Measurements from ENCODE around the gene ARL13B.
"Not testable (repeated sequence)": the region's sequence is repeated elsewhere in the genome, so short reads cannot be mapped to it uniquely, and the experiment has no call there.

ARL13B gene

GRCh38 chr3:93962798-93963197 lies 17.2 kb upstream of the ARL13B start:
- Histone ChIP-seq H4K8ac (ENCODE audit: low read depth, low read length) (no peak overlapping the region), H3K9ac (ENCODE audit: low read depth, low read length, poor library complexity) (no peak overlapping the region), H3K14ac (ENCODE audit: low read length) (no peak overlapping the region), H2AK5ac (ENCODE audit: low read depth, low read length) (no peak overlapping the region), H3K4ac (ENCODE audit: low read length) (no peak overlapping the region), H3K18ac (ENCODE audit: low read length) (no peak overlapping the region), H3K4me2 (ENCODE audit: insufficient read depth, low read length, poor library complexity, severe bottlenecking) (no peak overlapping the region), H3K9me3 (replicated peaks in 1 of 2; ENCODE audit: control insufficient read depth in 2 of 2, insufficient read depth in 1 of 2, low read depth in 1 of 2, low read length in 2 of 2) (peaks cover 0 to 1% of the 10 kb centered on the region in 2 donors), H3K4me1 (ENCODE audit: control insufficient read depth in 2 of 2, insufficient read depth in 1 of 2, low read depth in 1 of 2, low read length in 2 of 2) (no peaks in the 10 kb centered on the region), H3K36me3 (replicated peaks in 1 of 2; ENCODE audit: control insufficient read depth in 2 of 2, insufficient read depth in 2 of 2, low read length in 2 of 2) (peaks cover 0 to 7% of the 10 kb centered on the region in 2 donors), H4K91ac (ENCODE audit: low read depth, low read length, poor library complexity) (no peak overlapping the region), H3K4me3 (ENCODE audit: low read length in 2 of 2) (no peak overlapping the region), H2BK12ac (ENCODE audit: low read length) (no peak overlapping the region), H2BK5ac (ENCODE audit: low read length) (no peak overlapping the region), H3K23ac (ENCODE audit: low read depth, low read length, poor library complexity) (no peak overlapping the region), H3K79me1 (ENCODE audit: low read depth, low read length) (no peaks in the 10 kb centered on the region), H2AFZ (ENCODE audit: low read length) (no peak overlapping the region), H2BK120ac (ENCODE audit: low read depth, low read length) (no peak overlapping the region), H3K27me3 (ENCODE audit: control insufficient read depth in 3 of 3, insufficient read depth in 3 of 3, low read depth in 1 of 3, low read length in 3 of 3) (no peaks in the 10 kb centered on the region), H3K27ac (replicated peaks; ENCODE audit: low read length) (no peak overlapping the region), H2BK15ac (ENCODE audit: low read length) (no peak overlapping the region)
- no peak for DNase-seq (ENCODE audit: low spot score)
- no CpG with 5 or more reads among the region's 3 CpGs for WGBS, 2 donors (ENCODE audit: extremely low coverage in 2 of 2, insufficient read length in 2 of 2, insufficient replicate concordance in 1 of 2)

GRCh38 chr3:93965106-93965505 lies 14.8 kb upstream of the ARL13B start:
- not testable (repeated sequence) for H2BK120ac ChIP-seq (ENCODE audit: low read depth, low read length); H3K18ac ChIP-seq (ENCODE audit: low read length); H3K4me2 ChIP-seq (ENCODE audit: insufficient read depth, low read length, poor library complexity, severe bottlenecking); H4K8ac ChIP-seq (ENCODE audit: low read depth, low read length); H3K9me3 ChIP-seq (replicated peaks in 1 of 2; ENCODE audit: control insufficient read depth in 2 of 2, insufficient read depth in 1 of 2, low read depth in 1 of 2, low read length in 2 of 2); H3K27me3 ChIP-seq (ENCODE audit: control insufficient read depth in 3 of 3, insufficient read depth in 3 of 3, low read depth in 1 of 3, low read length in 3 of 3); H3K4me1 ChIP-seq (ENCODE audit: control insufficient read depth in 2 of 2, insufficient read depth in 1 of 2, low read depth in 1 of 2, low read length in 2 of 2); H3K27ac ChIP-seq (replicated peaks; ENCODE audit: low read length); H2BK12ac ChIP-seq (ENCODE audit: low read length); H2AFZ ChIP-seq (ENCODE audit: low read length); H4K91ac ChIP-seq (ENCODE audit: low read depth, low read length, poor library complexity); DNase-seq (ENCODE audit: low spot score); H3K79me1 ChIP-seq (ENCODE audit: low read depth, low read length); H2AK5ac ChIP-seq (ENCODE audit: low read depth, low read length); H3K4ac ChIP-seq (ENCODE audit: low read length); H2BK5ac ChIP-seq (ENCODE audit: low read length); H3K9ac ChIP-seq (ENCODE audit: low read depth, low read length, poor library complexity); H3K4me3 ChIP-seq (ENCODE audit: low read length in 2 of 2); H3K23ac ChIP-seq (ENCODE audit: low read depth, low read length, poor library complexity); H3K14ac ChIP-seq (ENCODE audit: low read length); H2BK15ac ChIP-seq (ENCODE audit: low read length)
- WGBS, 2 donors (ENCODE audit: extremely low coverage in 2 of 2, insufficient read length in 2 of 2, insufficient replicate concordance in 1 of 2) = no CpG with 5 or more reads among the region's 19 CpGs
- peaks cover 0 to 11% of the 10 kb centered on the region in 2 donors for H3K36me3 ChIP-seq (replicated peaks in 1 of 2; ENCODE audit: control insufficient read depth in 2 of 2, insufficient read depth in 2 of 2, low read length in 2 of 2)

- H3K9me3 ChIP-seq (replicated peaks in 1 of 2; ENCODE audit: control insufficient read depth in 2 of 2, insufficient read depth in 1 of 2, low read depth in 1 of 2, low read length in 2 of 2) = no peaks in the 10 kb centered on the region
- H3K4me3 ChIP-seq (ENCODE audit: low read length in 2 of 2) = no peak overlapping the region
- H2BK5ac ChIP-seq (ENCODE audit: low read length) = no peak overlapping the region
- no peak overlapping the region for H3K18ac ChIP-seq (ENCODE audit: low read length)
- no peak overlapping the region for H2BK120ac ChIP-seq (ENCODE audit: low read depth, low read length)
- H4K8ac ChIP-seq (ENCODE audit: low read depth, low read length) = no peak overlapping the region
- H3K9ac ChIP-seq (ENCODE audit: low read depth, low read length, poor library complexity) = no peak overlapping the region
- H3K36me3 ChIP-seq (replicated peaks in 1 of 2; ENCODE audit: control insufficient read depth in 2 of 2, insufficient read depth in 2 of 2, low read length in 2 of 2) = peaks cover 0 to 11% of the 10 kb centered on the region in 2 donors
- no peak overlapping the region for H2BK12ac ChIP-seq (ENCODE audit: low read length)
- WGBS, 2 donors (ENCODE audit: extremely low coverage in 2 of 2, insufficient read length in 2 of 2, insufficient replicate concordance in 1 of 2) = no CpG with 5 or more reads among the region's 3 CpGs
- H3K27me3 ChIP-seq (ENCODE audit: control insufficient read depth in 3 of 3, insufficient read depth in 3 of 3, low read depth in 1 of 3, low read length in 3 of 3) = no peaks in the 10 kb centered on the region
- no peaks in the 10 kb centered on the region for H3K79me1 ChIP-seq (ENCODE audit: low read depth, low read length)
- H3K14ac ChIP-seq (ENCODE audit: low read length) = no peak overlapping the region
- no peak overlapping the region for H2AFZ ChIP-seq (ENCODE audit: low read length)
- DNase-seq (ENCODE audit: low spot score) = no peak
- H4K91ac ChIP-seq (ENCODE audit: low read depth, low read length, poor library complexity) = no peak overlapping the region
- H3K4me1 ChIP-seq (ENCODE audit: control insufficient read depth in 2 of 2, insufficient read depth in 1 of 2, low read depth in 1 of 2, low read length in 2 of 2) = peaks cover 2% of the 10 kb centered on the region in 2 donors
- no peak overlapping the region for H3K4me2 ChIP-seq (ENCODE audit: insufficient read depth, low read length, poor library complexity, severe bottlenecking)
- H3K27ac ChIP-seq (replicated peaks; ENCODE audit: low read length) = no peak overlapping the region
- H2BK15ac ChIP-seq (ENCODE audit: low read length) = no peak overlapping the region
- no peak overlapping the region for H2AK5ac ChIP-seq (ENCODE audit: low read depth, low read length)
- no peak overlapping the region for H3K23ac ChIP-seq (ENCODE audit: low read depth, low read length, poor library complexity)
- H3K4ac ChIP-seq (ENCODE audit: low read length) = no peak overlapping the region
Measured at GRCh38 chr3:93969443-93969842, 10.5 kb upstream of the ARL13B start.

DNA sequence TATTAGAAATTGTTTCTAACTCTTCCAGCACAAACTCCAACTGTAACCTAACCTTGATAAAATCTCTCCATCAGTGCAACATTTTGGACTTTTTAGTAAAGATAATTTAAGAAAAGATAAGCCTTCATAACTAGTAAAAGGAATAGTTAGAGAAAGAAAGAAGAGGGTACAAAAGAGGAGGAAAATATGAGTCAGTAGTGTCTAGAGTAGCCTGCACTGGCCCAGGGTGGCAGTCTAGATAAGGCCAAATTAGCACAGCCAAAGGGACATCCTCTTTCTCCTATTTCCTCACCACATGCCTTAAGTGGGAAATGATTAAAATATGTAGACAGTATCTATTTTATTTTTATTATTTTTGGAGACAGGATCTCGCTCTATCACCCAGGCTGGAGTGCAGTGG lies 10.0 kb upstream of the ARL13B start:
- Histone ChIP-seq H3K14ac (ENCODE audit: low read length) (no peak overlapping the region), H3K27me3 (ENCODE audit: control insufficient read depth in 3 of 3, insufficient read depth in 3 of 3, low read depth in 1 of 3, low read length in 3 of 3) (no peaks in the 10 kb centered on the region), H3K4me1 (ENCODE audit: control insufficient read depth in 2 of 2, insufficient read depth in 1 of 2, low read depth in 1 of 2, low read length in 2 of 2) (peaks cover 2% of the 10 kb centered on the region in 2 donors), H3K9ac (ENCODE audit: low read depth, low read length, poor library complexity) (no peak overlapping the region), H2BK12ac (ENCODE audit: low read length) (no peak overlapping the region), H3K4me2 (ENCODE audit: insufficient read depth, low read length, poor library complexity, severe bottlenecking) (no peak overlapping the region), H3K18ac (ENCODE audit: low read length) (no peak overlapping the region), H3K27ac (replicated peaks; ENCODE audit: low read length) (no peak overlapping the region), H2BK120ac (ENCODE audit: low read depth, low read length) (no peak overlapping the region), H3K4ac (ENCODE audit: low read length) (no peak overlapping the region), H4K8ac (ENCODE audit: low read depth, low read length) (no peak overlapping the region), H4K91ac (ENCODE audit: low read depth, low read length, poor library complexity) (no peak overlapping the region), H3K23ac (ENCODE audit: low read depth, low read length, poor library complexity) (no peak overlapping the region), H3K79me1 (ENCODE audit: low read depth, low read length) (no peaks in the 10 kb centered on the region), H2BK5ac (ENCODE audit: low read length) (no peak overlapping the region), H3K9me3 (replicated peaks in 1 of 2; ENCODE audit: control insufficient read depth in 2 of 2, insufficient read depth in 1 of 2, low read depth in 1 of 2, low read length in 2 of 2) (no peaks in the 10 kb centered on the region), H3K4me3 (ENCODE audit: low read length in 2 of 2) (no peak overlapping the region), H3K36me3 (replicated peaks in 1 of 2; ENCODE audit: control insufficient read depth in 2 of 2, insufficient read depth in 2 of 2, low read length in 2 of 2) (peaks cover 0 to 11% of the 10 kb centered on the region in 2 donors), H2AFZ (ENCODE audit: low read length) (no peak overlapping the region), H2BK15ac (ENCODE audit: low read length) (no peak overlapping the region), H2AK5ac (ENCODE audit: low read depth, low read length) (no peak overlapping the region)
- DNase-seq (ENCODE audit: low spot score) = no peak
- no CpG with 5 or more reads among the region's 1 CpG for WGBS, 2 donors (ENCODE audit: extremely low coverage in 2 of 2, insufficient read length in 2 of 2, insufficient replicate concordance in 1 of 2)
